ENCODE results near the gene EPHB2.

EPHB2 gene

GRCh38 chr1:22953057-22953739, 242.6 kb downstream of the EPHB2 start:
- TF ChIP-seq ZFX (IDR thresholded peaks at IDR 0.05; ENCODE audit: borderline replicate concordance) = no peak
- TF ChIP-seq CTCF (IDR thresholded peaks at IDR 0.05) = no peak
- H3K27ac ChIP-seq = no peak overlapping the region

GRCh38 chr1:22953740-22954141, 243.1 kb downstream of the EPHB2 start:
- no peak overlapping the region for H3K27ac ChIP-seq
- TF ChIP-seq ZFX (IDR thresholded peaks at IDR 0.05; ENCODE audit: borderline replicate concordance) (no peak), CTCF (IDR thresholded peaks at IDR 0.05) (no peak)

- no peak overlapping the region for H3K27ac ChIP-seq
- TF ChIP-seq CTCF (IDR thresholded peaks at IDR 0.05) (no peak), ZFX (IDR thresholded peaks at IDR 0.05; ENCODE audit: borderline replicate concordance) (no peak)
These were observed 244.5 kb downstream of the EPHB2 start for GRCh38 chr1:22955146-22955545.

GRCh38 chr1:22957066-22957465, 246.4 kb downstream of the EPHB2 start:
- TF ChIP-seq CTCF (IDR thresholded peaks at IDR 0.05) = no peak
- TF ChIP-seq ZFX (IDR thresholded peaks at IDR 0.05; ENCODE audit: borderline replicate concordance) = no peak
- H3K27ac ChIP-seq = no peak overlapping the region

- H3K27ac ChIP-seq = no peak overlapping the region
- TF ChIP-seq CTCF (IDR thresholded peaks at IDR 0.05) = no peak
- no peak for TF ChIP-seq ZFX (IDR thresholded peaks at IDR 0.05; ENCODE audit: borderline replicate concordance)
These were observed 247.9 kb downstream of the EPHB2 start for GRCh38 chr1:22958556-22958955.

- H3K27ac ChIP-seq = no peak overlapping the region
- TF ChIP-seq CTCF (IDR thresholded peaks at IDR 0.05) = no peak
These were observed 249.1 kb downstream of the EPHB2 start for GRCh38 chr1:22959545-22960360.

GRCh38 chr1:22962558-22962957, 251.9 kb downstream of the EPHB2 start:
- TF ChIP-seq CTCF (IDR thresholded peaks at IDR 0.05) (no peak), ZFX (IDR thresholded peaks at IDR 0.05; ENCODE audit: borderline replicate concordance) (no peak)
- no peak overlapping the region for H3K27ac ChIP-seq

Measured in 22Rv1 (cell line).